Activated naive CD4-positive, alpha-beta T cell treated with anti-CD3 and anti-CD28 coated beads, Interleukin-2, amount 10 ng/mL, durations not matched to agents 7 days and 5 days (primary cell): ENCODE data around the gene TECPR2.

Experiments used
- CTCF ChIA-PET: fragments of 350-600 bp; sonication (Branson Sonifier 250); formaldehyde crosslinking; loops from one replicate; lab custom pipeline; 2021; ENCODE audit warnings: antibody characterized with exemption; lab: Charles Lee
- DNase-seq: peaks from one replicate; pipeline ENCODE4 v3.0.0-alpha.2; 2020
- H3K27ac Mint-ChIP-seq: one replicate; pipeline ENCODE4 v1.8.0; 2021; ENCODE audit warnings: mild to moderate bottlenecking, moderate library complexity, mixed read lengths
- H3K27me3 Mint-ChIP-seq: one replicate; pipeline ENCODE4 v1.8.0; 2021; ENCODE audit warnings: mild to moderate bottlenecking, mixed read lengths
- H3K36me3 Mint-ChIP-seq: one replicate; pipeline ENCODE4 v1.8.0; 2021; ENCODE audit warnings: mixed read lengths
- H3K4me1 Mint-ChIP-seq: one replicate; pipeline ENCODE4 v1.8.0; 2021; ENCODE audit warnings: mixed read lengths
- H3K4me3 Mint-ChIP-seq: one replicate; pipeline ENCODE4 v1.8.0; 2021; ENCODE audit warnings: mild to moderate bottlenecking, moderate library complexity, mixed read lengths
- H3K9me3 Mint-ChIP-seq: one replicate; pipeline ENCODE4 v1.8.0; 2021; ENCODE audit warnings: mixed read lengths

Gene TECPR2

GRCh38 chr14:102431751-102432150, 69.0 kb downstream of the TECPR2 start:
- H3K4me1 Mint-ChIP-seq: no peaks in the 10 kb centered on the region
- H3K27me3 Mint-ChIP-seq: no peaks in the 10 kb centered on the region

GRCh38 chr14:102434647-102435175, 72.0 kb downstream of the TECPR2 start:
- no peak for DNase-seq
- Mint-ChIP-seq H3K27ac (no peak overlapping the region), H3K4me1 (peaks cover 2% of the 10 kb centered on the region), H3K36me3 (no peaks in the 10 kb centered on the region), H3K4me3 (no peak overlapping the region), H3K9me3 (no peaks in the 10 kb centered on the region), H3K27me3 (no peaks in the 10 kb centered on the region)
- CTCF ChIA-PET: no interaction called here

More at GRCh38 chr14:102431751-102432150, 69.0 kb downstream of the TECPR2 start:
- DNase-seq: no peak
- no peak overlapping the region for H3K27ac Mint-ChIP-seq
- H3K9me3 Mint-ChIP-seq: no peaks in the 10 kb centered on the region
- CTCF ChIA-PET: interaction anchor here (0.7 kb wide), 1 partner anchor 56 kb away, joined by 3 read pairs; no protein-coding TSS in a partner anchor
- H3K36me3 Mint-ChIP-seq: no peaks in the 10 kb centered on the region
- no peak overlapping the region for H3K4me3 Mint-ChIP-seq

GRCh38 chr14:102437997-102438915, 75.5 kb downstream of the TECPR2 start:
- H3K27me3 Mint-ChIP-seq: no peaks in the 10 kb centered on the region
- no peak overlapping the region for H3K4me3 Mint-ChIP-seq
- no peak overlapping the region for H3K27ac Mint-ChIP-seq
- peak; percentile 79 for DNase-seq
- CTCF ChIA-PET: interaction anchor here (0.6 to 3.3 kb wide), 25 partner anchors 8 to 451 kb away, joined by 3 to 19 read pairs (median 4); no protein-coding TSS in a partner anchor
- H3K36me3 Mint-ChIP-seq: no peaks in the 10 kb centered on the region
- no peaks in the 10 kb centered on the region for H3K9me3 Mint-ChIP-seq
- peaks cover 2% of the 10 kb centered on the region for H3K4me1 Mint-ChIP-seq

GRCh38 chr14:102439556-102439955, 76.8 kb downstream of the TECPR2 start:
- Mint-ChIP-seq H3K9me3 (no peaks in the 10 kb centered on the region), H3K27me3 (no peaks in the 10 kb centered on the region), H3K27ac (no peak overlapping the region), H3K36me3 (peaks cover 2% of the 10 kb centered on the region), H3K4me1 (peaks cover 2% of the 10 kb centered on the region), H3K4me3 (no peak overlapping the region)
- DNase-seq: no peak
- CTCF ChIA-PET: interaction anchor here (1.4 to 2.0 kb wide), 3 partner anchors 9 to 76 kb away, joined by 3 to 15 read pairs (median 5); no protein-coding TSS in a partner anchor

GRCh38 chr14:102440392-102440791, 77.7 kb downstream of the TECPR2 start:
- peaks cover 2% of the 10 kb centered on the region for H3K4me1 Mint-ChIP-seq
- H3K4me3 Mint-ChIP-seq: no peak overlapping the region
- CTCF ChIA-PET: interaction anchor here (0.6 to 0.8 kb wide), 2 partner anchors 76 to 454 kb away, joined by 3 read pairs; no protein-coding TSS in a partner anchor
- H3K9me3 Mint-ChIP-seq: no peaks in the 10 kb centered on the region
- H3K36me3 Mint-ChIP-seq: peaks cover 2% of the 10 kb centered on the region
- no peaks in the 10 kb centered on the region for H3K27me3 Mint-ChIP-seq
- no peak for DNase-seq
- no peak overlapping the region for H3K27ac Mint-ChIP-seq

GRCh38 chr14:102442241-102443211, 79.8 kb downstream of the TECPR2 start:
- CTCF ChIA-PET: no interaction called here
- Mint-ChIP-seq H3K4me1 (peaks cover 2% of the 10 kb centered on the region), H3K36me3 (peaks cover 3% of the 10 kb centered on the region), H3K9me3 (no peaks in the 10 kb centered on the region), H3K27ac (no peak overlapping the region), H3K4me3 (no peak overlapping the region), H3K27me3 (no peaks in the 10 kb centered on the region)
- DNase-seq: no peak

- Mint-ChIP-seq H3K27ac (no peak overlapping the region), H3K4me1 (no peaks in the 10 kb centered on the region), H3K27me3 (no peaks in the 10 kb centered on the region), H3K36me3 (peaks cover 3% of the 10 kb centered on the region), H3K4me3 (no peak overlapping the region), H3K9me3 (no peaks in the 10 kb centered on the region)
- DNase-seq: no peak
- CTCF ChIA-PET: interaction anchor here (0.7 kb wide), 1 partner anchor 1501 kb away, joined by 3 read pairs; no protein-coding TSS in a partner anchor
Measured at GRCh38 chr14:102445066-102445465, 82.3 kb downstream of the TECPR2 start.

- Mint-ChIP-seq H3K4me1 (no peaks in the 10 kb centered on the region), H3K9me3 (no peaks in the 10 kb centered on the region), H3K27me3 (no peaks in the 10 kb centered on the region), H3K27ac (no peak overlapping the region), H3K36me3 (peaks cover 6% of the 10 kb centered on the region), H3K4me3 (no peak overlapping the region)
- DNase-seq: no peak
- CTCF ChIA-PET: interaction anchor here (0.7 kb wide), 1 partner anchor 1500 kb away, joined by 3 read pairs; no protein-coding TSS in a partner anchor
Measured at GRCh38 chr14:102445641-102446040, 82.9 kb downstream of the TECPR2 start.

- Mint-ChIP-seq H3K36me3 (peaks cover 5% of the 10 kb centered on the region), H3K9me3 (no peaks in the 10 kb centered on the region), H3K4me3 (no peak overlapping the region), H3K27me3 (no peaks in the 10 kb centered on the region), H3K27ac (no peak overlapping the region), H3K4me1 (no peaks in the 10 kb centered on the region)
- no peak for DNase-seq
- CTCF ChIA-PET: interaction anchor here (0.6 to 1.7 kb wide), 2 partner anchors 12 to 255 kb away, joined by 3 to 6 read pairs; no protein-coding TSS in a partner anchor
Measured at GRCh38 chr14:102450206-102451063, 87.7 kb downstream of the TECPR2 start.

- no peak overlapping the region for H3K27ac Mint-ChIP-seq
- no peak overlapping the region for H3K4me3 Mint-ChIP-seq
- peaks cover 5% of the 10 kb centered on the region for H3K36me3 Mint-ChIP-seq
- CTCF ChIA-PET: interaction anchor here (1.7 kb wide), 1 partner anchor 13 kb away, joined by 6 read pairs; no protein-coding TSS in a partner anchor
- H3K9me3 Mint-ChIP-seq: no peaks in the 10 kb centered on the region
- no peak for DNase-seq
- H3K4me1 Mint-ChIP-seq: no peaks in the 10 kb centered on the region
- H3K27me3 Mint-ChIP-seq: no peaks in the 10 kb centered on the region
Measured at GRCh38 chr14:102451064-102451352, 88.3 kb downstream of the TECPR2 start.

GRCh38 chr14:102452302-102452701, 89.6 kb downstream of the TECPR2 start:
- Mint-ChIP-seq H3K4me1 (no peaks in the 10 kb centered on the region), H3K4me3 (no peak overlapping the region), H3K27me3 (no peaks in the 10 kb centered on the region), H3K9me3 (no peaks in the 10 kb centered on the region), H3K27ac (no peak overlapping the region), H3K36me3 (peaks cover 4% of the 10 kb centered on the region)
- CTCF ChIA-PET: no interaction called here
- DNase-seq: no peak

GRCh38 chr14:102454711-102455110, 92.0 kb downstream of the TECPR2 start:
- H3K27me3 Mint-ChIP-seq: no peaks in the 10 kb centered on the region
- H3K9me3 Mint-ChIP-seq: no peaks in the 10 kb centered on the region
- DNase-seq: no peak
- CTCF ChIA-PET: no interaction called here
- no peak overlapping the region for H3K27ac Mint-ChIP-seq
- no peaks in the 10 kb centered on the region for H3K4me1 Mint-ChIP-seq
- H3K36me3 Mint-ChIP-seq: peaks cover 3% of the 10 kb centered on the region
- H3K4me3 Mint-ChIP-seq: no peak overlapping the region

GRCh38 chr14:102457509-102457908, 94.8 kb downstream of the TECPR2 start:
- Mint-ChIP-seq H3K4me1 (peaks cover 3% of the 10 kb centered on the region), H3K27me3 (no peaks in the 10 kb centered on the region), H3K36me3 (no peaks in the 10 kb centered on the region), H3K9me3 (no peaks in the 10 kb centered on the region), H3K27ac (no peak overlapping the region), H3K4me3 (no peak overlapping the region)
- DNase-seq: no peak
- CTCF ChIA-PET: no interaction called here
